HFFc6 (cell line): ENCODE results near the gene STX8. TPM values are rescaled to one million over a fixed set of nuclear protein-coding genes. Genes with fewer than 3 reads are reported as not detected.

Source experiments
- DNase-seq: peaks from one replicate; pipeline ENCODE4 v3.0.0-alpha.2; 2018
- H3K27ac Mint-ChIP-seq: 2 replicates; pipeline ENCODE4 v1.8.0; 2020; ENCODE audit warnings: mild to moderate bottlenecking, mixed read lengths
- H3K27me3 Mint-ChIP-seq: 2 replicates; pipeline ENCODE4 v1.8.0; 2021; ENCODE audit warnings: mild to moderate bottlenecking, moderate library complexity, mixed read lengths; ENCODE audit not compliant: insufficient read depth
- H3K36me3 Mint-ChIP-seq: 2 replicates; pipeline ENCODE4 v1.8.0; 2021; ENCODE audit warnings: low read depth, mixed read lengths
- H3K4me1 Mint-ChIP-seq: 2 replicates; pipeline ENCODE4 v1.8.0; 2020; ENCODE audit warnings: low read depth, mixed read lengths
- H3K4me3 Mint-ChIP-seq: 2 replicates; pipeline ENCODE4 v1.8.0; 2020; ENCODE audit warnings: mild to moderate bottlenecking, moderate library complexity, mixed read lengths
- H3K9me3 Mint-ChIP-seq: 2 replicates; pipeline ENCODE4 v1.8.0; 2020; ENCODE audit warnings: mild to moderate bottlenecking, mixed read lengths
- total RNA-seq, 6 experiments: library from RNA; stranded (reverse); fragmentation: NEBNext Ultra II Directional; extraction: Animal tissue kit (Norgen Biotek cat#: 25700); gene quantifications; 2 replicates in 1 of 6; 3 replicates in 5 of 6; pipeline ENCODE4 v1.2.3, GENCODE V29; 2021
- TF ChIP-seq, protein P1 (sequence below): fragments of 200-600 bp; sonication (generic); IDR thresholded peaks from 2 replicates; pipeline ENCODE4 v1.5.0; 2021; ENCODE audit warnings: antibody characterized with exemption, mild to moderate bottlenecking

STX8 gene
- total RNA-seq, 6 experiments from 2014 or later = 48.9 to 73.8 (median 60.9) TPM

DNA sequence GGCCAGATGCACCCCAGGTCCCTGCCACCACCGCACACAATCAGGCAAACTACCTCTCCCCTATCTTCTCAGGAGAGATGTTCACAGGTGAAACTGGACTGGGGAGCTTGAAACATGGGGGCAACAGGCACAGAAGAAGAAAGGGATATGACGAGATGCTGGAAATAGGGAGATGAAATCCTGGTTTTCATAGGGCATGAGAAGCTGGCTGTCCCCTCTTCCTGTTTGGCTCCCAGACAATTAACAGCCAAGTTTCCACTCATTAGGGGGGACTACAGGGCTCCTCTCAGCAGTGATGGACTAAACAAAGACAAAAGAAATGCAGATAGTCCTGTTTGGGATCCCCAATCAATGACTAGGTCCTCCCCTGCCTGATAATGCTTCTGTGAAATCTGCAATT lies 288.3 kb downstream of the STX8 start:
- TF ChIP-seq, protein P1, sequence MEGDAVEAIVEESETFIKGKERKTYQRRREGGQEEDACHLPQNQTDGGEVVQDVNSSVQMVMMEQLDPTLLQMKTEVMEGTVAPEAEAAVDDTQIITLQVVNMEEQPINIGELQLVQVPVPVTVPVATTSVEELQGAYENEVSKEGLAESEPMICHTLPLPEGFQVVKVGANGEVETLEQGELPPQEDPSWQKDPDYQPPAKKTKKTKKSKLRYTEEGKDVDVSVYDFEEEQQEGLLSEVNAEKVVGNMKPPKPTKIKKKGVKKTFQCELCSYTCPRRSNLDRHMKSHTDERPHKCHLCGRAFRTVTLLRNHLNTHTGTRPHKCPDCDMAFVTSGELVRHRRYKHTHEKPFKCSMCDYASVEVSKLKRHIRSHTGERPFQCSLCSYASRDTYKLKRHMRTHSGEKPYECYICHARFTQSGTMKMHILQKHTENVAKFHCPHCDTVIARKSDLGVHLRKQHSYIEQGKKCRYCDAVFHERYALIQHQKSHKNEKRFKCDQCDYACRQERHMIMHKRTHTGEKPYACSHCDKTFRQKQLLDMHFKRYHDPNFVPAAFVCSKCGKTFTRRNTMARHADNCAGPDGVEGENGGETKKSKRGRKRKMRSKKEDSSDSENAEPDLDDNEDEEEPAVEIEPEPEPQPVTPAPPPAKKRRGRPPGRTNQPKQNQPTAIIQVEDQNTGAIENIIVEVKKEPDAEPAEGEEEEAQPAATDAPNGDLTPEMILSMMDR = no peak
- H3K9me3 Mint-ChIP-seq = no peaks in the 10 kb centered on the region

GRCh38 chr17:9286434-9286833 lies 289.2 kb downstream of the STX8 start:
- Mint-ChIP-seq H3K27me3 (no peaks in the 10 kb centered on the region), H3K36me3 (peaks cover 4% of the 10 kb centered on the region; the same call in 1 of the 2 replicates), H3K4me1 (peaks cover 6% of the 10 kb centered on the region), H3K9me3 (no peaks in the 10 kb centered on the region), H3K4me3 (no peak overlapping the region), H3K27ac (no peak overlapping the region)
- DNase-seq = no peak
- TF ChIP-seq, protein P1 = no peak

More for the DNA sequence above, 288.3 kb downstream of the STX8 start:
- Mint-ChIP-seq H3K4me1 (peaks cover 6% of the 10 kb centered on the region), H3K27me3 (no peaks in the 10 kb centered on the region), H3K36me3 (peaks cover 4% of the 10 kb centered on the region; the same call in 1 of the 2 replicates), H3K27ac (no peak overlapping the region), H3K4me3 (no peak overlapping the region)
- DNase-seq = no peak

- TF ChIP-seq, protein P1 = no peak
- DNase-seq = no peak
- Mint-ChIP-seq H3K27ac (no peak overlapping the region), H3K36me3 (peaks cover 8% of the 10 kb centered on the region), H3K9me3 (peaks cover 4% of the 10 kb centered on the region), H3K27me3 (no peaks in the 10 kb centered on the region; the same call in 1 of the 2 replicates), H3K4me1 (peaks cover 6% of the 10 kb centered on the region), H3K4me3 (no peak overlapping the region)
Measured at GRCh38 chr17:9285602-9286427, 289.8 kb downstream of the STX8 start.

- H3K36me3 Mint-ChIP-seq = peaks cover 10% of the 10 kb centered on the region
- H3K9me3 Mint-ChIP-seq = peaks cover 5% of the 10 kb centered on the region
- peaks cover 6% of the 10 kb centered on the region for H3K4me1 Mint-ChIP-seq
- no peaks in the 10 kb centered on the region; the same call in 1 of the 2 replicates for H3K27me3 Mint-ChIP-seq
- DNase-seq = no peak
- no peak overlapping the region for H3K27ac Mint-ChIP-seq
- TF ChIP-seq, protein P1 = no peak
- no peak overlapping the region for H3K4me3 Mint-ChIP-seq
Measured at GRCh38 chr17:9284884-9285283, 290.7 kb downstream of the STX8 start.

DNA sequence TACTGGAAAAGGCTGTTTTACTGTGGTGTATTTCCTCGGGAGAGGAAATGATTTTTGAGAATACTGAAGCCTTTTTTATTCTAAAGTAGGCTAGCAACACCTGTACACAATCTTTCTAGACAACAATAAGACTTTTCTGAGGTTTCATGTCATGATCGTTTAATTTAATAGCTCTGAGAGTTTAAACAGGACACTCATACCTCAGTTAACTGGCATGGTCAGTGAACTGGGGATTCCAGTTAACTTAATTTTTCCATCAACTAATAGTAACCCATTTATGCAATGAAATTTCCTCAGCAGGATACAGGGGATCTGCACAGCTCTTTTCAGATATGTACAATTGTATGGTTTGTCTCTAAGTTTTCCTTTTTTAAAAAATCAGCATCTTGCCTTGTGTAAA lies 291.7 kb downstream of the STX8 start:
- Mint-ChIP-seq H3K27me3 (no peaks in the 10 kb centered on the region; the same call in 1 of the 2 replicates), H3K36me3 (peaks cover 10% of the 10 kb centered on the region), H3K9me3 (peaks cover 5% of the 10 kb centered on the region), H3K4me1 (peaks cover 6% of the 10 kb centered on the region), H3K4me3 (no peak overlapping the region), H3K27ac (no peak overlapping the region)
- DNase-seq = no peak
- TF ChIP-seq, protein P1 = no peak
